HEK293T (cell line): Measurements from ENCODE around the gene CRYM.

Source experiments
- ARNT ChIP-seq: fragments of 450-650 bp; IDR thresholded peaks from 2 replicates; pipeline ENCODE4 v1.6.1; 2017; ENCODE audit warnings: mild to moderate bottlenecking
- FOXA1 ChIP-seq: fragments of 450-650 bp; IDR thresholded peaks from 2 replicates; pipeline ENCODE4 v1.6.1; 2016; ENCODE audit warnings: mild to moderate bottlenecking
- LEF1 ChIP-seq: fragments of 450-650 bp; IDR thresholded peaks from 2 replicates; pipeline ENCODE4 v1.6.1; 2017; ENCODE audit warnings: mild to moderate bottlenecking, borderline replicate concordance
- TARDBP ChIP-seq: fragments of 450-650 bp; IDR thresholded peaks from 2 replicates; pipeline ENCODE4 v1.6.1; 2016

- TF ChIP-seq TARDBP (no peak), ARNT (no peak), FOXA1 (no peak), LEF1 (no peak)
Measured at GRCh38 chr16:21224800-21225199, 53.3 kb downstream of the CRYM start.
